H1 (cell line): Measurements from ENCODE around the gene ANKS1B. TPM values are rescaled to one million over a fixed set of nuclear protein-coding genes. Genes with fewer than 3 reads are reported as not detected.

Experiments
- CTCF ChIA-PET: fragments of 300-600 bp; sonication (Branson Sonifier 250); formaldehyde crosslinking; loops from one replicate; lab custom pipeline; 2021; ENCODE audit not compliant: partially characterized antibody; lab: Charles Lee
- POLR2A ChIA-PET: fragments of 300-600 bp; sonication (Branson Sonifier 250); formaldehyde crosslinking; loops from one replicate; lab custom pipeline; 2021; ENCODE audit warnings: inconsistent platforms; ENCODE audit not compliant: partially characterized antibody; lab: Charles Lee
- DNase-seq, 2 experiments: peaks; one replicate each; pipeline versions ENCODE4 v3.0.0 to v3.0.0-alpha.2; 2010 to 2022; ENCODE audit warnings: low spot score in 2 of 2, low read depth in 1 of 2, mixed read lengths in 1 of 2
- FAIRE-seq: peaks from 2 replicates; lab custom pipeline; 2011; peaks lifted over from hg19 to GRCh38; lab: Jason Lieb, UNC
- H2AFZ ChIP-seq: 2 replicates; pipeline ENCODE4 v1.8.1; 2012; ENCODE audit warnings: low read length, inconsistent platforms
- H2AK5ac ChIP-seq: 2 replicates; pipeline ENCODE4 v1.6.1; 2013; ENCODE audit warnings: low read depth, low read length
- H2BK120ac ChIP-seq: replicated peaks from 2 replicates; pipeline ENCODE3; 2013; ENCODE audit warnings: low read depth, low read length, inconsistent platforms
- H2BK12ac ChIP-seq: 2 replicates; pipeline ENCODE4 v1.6.1; 2013; ENCODE audit warnings: low read depth, low read length
- H2BK15ac ChIP-seq: 2 replicates; pipeline ENCODE4 v1.6.1; 2013; ENCODE audit warnings: low read length
- H2BK20ac ChIP-seq: 2 replicates; pipeline ENCODE4 v1.6.1; 2013; ENCODE audit warnings: low read length
- H2BK5ac ChIP-seq: 2 replicates; pipeline ENCODE4 v1.6.1; 2013; ENCODE audit warnings: low read depth, low read length
- H3K14ac ChIP-seq: 2 replicates; pipeline ENCODE4 v1.6.1; 2013; ENCODE audit warnings: inconsistent platforms; ENCODE audit not compliant: insufficient read length
- H3K18ac ChIP-seq: 2 replicates; pipeline ENCODE4 v1.6.1; 2013; ENCODE audit warnings: low read length; ENCODE audit errors: extremely low read depth
- H3K23ac ChIP-seq: 2 replicates; pipeline ENCODE4 v1.6.1; 2013; ENCODE audit warnings: inconsistent platforms; ENCODE audit not compliant: insufficient read length
- H3K23me2 ChIP-seq: 2 replicates; pipeline ENCODE4 v1.6.1; 2013; ENCODE audit warnings: low read depth, low read length
- H3K27ac ChIP-seq: 2 replicates; pipeline ENCODE4 v1.6.1; 2011; ENCODE audit warnings: low read depth, low read length, inconsistent platforms
- H3K27me3 ChIP-seq, 4 experiments: replicated peaks in 1 of 4; 1 replicate in 1 of 4; 2 replicates in 3 of 4; pipeline versions ENCODE4 v1.6.1 to v1.8.1; 2011 to 2013; ENCODE audit warnings: low read length in 3 of 4, mild to moderate bottlenecking in 3 of 4, inconsistent platforms in 2 of 4, mixed read lengths in 2 of 4, moderate library complexity in 1 of 4; ENCODE audit not compliant: control insufficient read depth in 3 of 4, insufficient read depth in 3 of 4; ENCODE audit errors: extremely low read depth in 1 of 4
- H3K36me3 ChIP-seq, 4 experiments: 2 replicates each; pipeline versions ENCODE4 v1.6.1 to v1.8.1; 2011 to 2013; ENCODE audit warnings: mild to moderate bottlenecking in 4 of 4, low read length in 3 of 4, moderate library complexity in 2 of 4, control low read depth in 1 of 4, inconsistent platforms in 1 of 4; ENCODE audit not compliant: insufficient read depth in 4 of 4, control insufficient read depth in 2 of 4
- H3K4ac ChIP-seq: replicated peaks from 2 replicates; pipeline ENCODE3; 2013; ENCODE audit warnings: low read length, low read depth, mixed read lengths, inconsistent platforms; ENCODE audit not compliant: insufficient read length
- H3K4me1 ChIP-seq, 4 experiments: replicated peaks in 1 of 4; 1 replicate in 1 of 4; 2 replicates in 3 of 4; pipeline versions ENCODE4 v1.6.1 to v1.8.1; 2011 to 2013; ENCODE audit warnings: low read length in 3 of 4, inconsistent platforms in 2 of 4, mixed read lengths in 1 of 4; ENCODE audit not compliant: insufficient read depth in 4 of 4, control insufficient read depth in 3 of 4
- H3K4me2 ChIP-seq, 2 experiments: 2 replicates each; pipeline versions ENCODE4 v1.6.1 to v1.8.1; 2011 to 2013; ENCODE audit warnings: low read depth in 2 of 2, low read length in 2 of 2, control low read depth in 1 of 2, inconsistent platforms in 1 of 2, mild to moderate bottlenecking in 1 of 2; ENCODE audit not compliant: insufficient read depth in 1 of 2
- H3K4me3 ChIP-seq, 4 experiments: fragments of 200-600, 300-600 bp in 1 of 4; sonication (generic), shearing (Covaris generic), sonication (Bioruptor Twin) in 1 of 4; 2 replicates each; pipeline versions ENCODE4 v1.5.1 to v1.8.1; 2011 to 2016; ENCODE audit warnings: low read length in 4 of 4, low read depth in 3 of 4, control low read depth in 2 of 4, inconsistent platforms in 2 of 4, mild to moderate bottlenecking in 2 of 4, mixed read lengths in 1 of 4, moderate library complexity in 1 of 4; ENCODE audit not compliant: insufficient read depth in 2 of 4; ENCODE audit errors: extremely low read depth in 1 of 4
- H3K56ac ChIP-seq: replicated peaks from 2 replicates; pipeline ENCODE3; 2013; ENCODE audit warnings: low read depth, mild to moderate bottlenecking, mixed read lengths, low read length, inconsistent platforms; ENCODE audit not compliant: insufficient read length
- H3K79me1 ChIP-seq: 2 replicates; pipeline ENCODE4 v1.6.1; 2013; ENCODE audit warnings: low read depth, low read length, control low read depth
- H3K79me2 ChIP-seq, 2 experiments: 2 replicates each; pipeline versions ENCODE4 v1.6.1 to v1.8.1; 2012 to 2013; ENCODE audit warnings: low read length in 2 of 2, mild to moderate bottlenecking in 2 of 2, inconsistent platforms in 1 of 2; ENCODE audit not compliant: insufficient read depth in 2 of 2, control insufficient read depth in 1 of 2
- H3K9ac ChIP-seq, 4 experiments: replicated peaks in 1 of 4; 1 replicate in 1 of 4; 2 replicates in 3 of 4; pipeline versions ENCODE4 v1.6.1 to v1.8.1; 2011 to 2013; ENCODE audit warnings: low read depth in 3 of 4, low read length in 3 of 4, control low read depth in 2 of 4, mild to moderate bottlenecking in 2 of 4, moderate library complexity in 2 of 4, inconsistent platforms in 1 of 4; ENCODE audit errors: extremely low read depth in 1 of 4
- H3K9me3 ChIP-seq, 2 experiments: 2 replicates each; pipeline versions ENCODE4 v1.6.1 to v1.8.1; 2012 to 2013; ENCODE audit warnings: mild to moderate bottlenecking in 2 of 2, moderate library complexity in 2 of 2, control low read depth in 1 of 2, inconsistent platforms in 1 of 2, low read depth in 1 of 2, low read length in 1 of 2, mixed read lengths in 1 of 2; ENCODE audit not compliant: insufficient read depth in 2 of 2
- H4K20me1 ChIP-seq, 2 experiments: replicated peaks in 1 of 2; 2 replicates each; pipeline versions ENCODE3 to v1.8.1; 2011 to 2013; ENCODE audit warnings: inconsistent platforms in 2 of 2, low read length in 2 of 2, mild to moderate bottlenecking in 1 of 2; ENCODE audit not compliant: insufficient read depth in 2 of 2, control insufficient read depth in 1 of 2
- H4K5ac ChIP-seq: 2 replicates; pipeline ENCODE4 v1.6.1; 2013; ENCODE audit warnings: low read length, low read depth, mixed read lengths, inconsistent platforms; ENCODE audit not compliant: insufficient read length
- H4K8ac ChIP-seq: 2 replicates; pipeline ENCODE4 v1.8.0; 2013; ENCODE audit warnings: mild to moderate bottlenecking, moderate library complexity, low read length, inconsistent platforms; ENCODE audit not compliant: insufficient read depth; ENCODE audit errors: extremely low read depth
- H4K91ac ChIP-seq: replicated peaks from 2 replicates; pipeline ENCODE3; 2013; ENCODE audit warnings: low read length, mixed read lengths, inconsistent platforms; ENCODE audit not compliant: insufficient read length
- HDAC2 ChIP-seq, 2 experiments: fragments of 300-600 bp in 1 of 2; sonication (generic) in 1 of 2; IDR thresholded peaks; 2 replicates each; pipeline ENCODE4 v1.6.1; 2011 to 2012; ENCODE audit warnings: low read depth in 2 of 2, low read length in 2 of 2, mild to moderate bottlenecking in 2 of 2, moderate library complexity in 2 of 2, borderline replicate concordance in 1 of 2, inconsistent platforms in 1 of 2
- JUN ChIP-seq: IDR thresholded peaks from 2 replicates; pipeline ENCODE4 v1.6.1; 2011; ENCODE audit warnings: low read depth, mild to moderate bottlenecking, improper control_type of control experiment, low read length
- KDM5A ChIP-seq: fragments of 200-600 bp; IDR thresholded peaks from 2 replicates; pipeline ENCODE4 v1.7.1; 2012; ENCODE audit warnings: mild to moderate bottlenecking, low read length, inconsistent platforms, mixed read lengths
- NANOG ChIP-seq: IDR thresholded peaks from 2 replicates; pipeline ENCODE4 v1.6.1; 2011; ENCODE audit warnings: low read length, low read depth, mild to moderate bottlenecking, inconsistent platforms; ENCODE audit not compliant: insufficient read depth, poor library complexity, severe bottlenecking
- POLR2AphosphoS5 ChIP-seq: IDR thresholded peaks from 2 replicates; pipeline ENCODE4 v1.6.1; 2011; ENCODE audit warnings: low read depth, low read length
- SAP30 ChIP-seq: fragments of 300-600 bp; sonication (generic); IDR thresholded peaks from 2 replicates; pipeline ENCODE4 v1.7.1; 2012; ENCODE audit warnings: low read length, moderate library complexity, mild to moderate bottlenecking, inconsistent platforms; ENCODE audit not compliant: insufficient read depth, insufficient replicate concordance
- SIN3A ChIP-seq, 2 experiments: IDR thresholded peaks in 1 of 2; conservative IDR thresholded peaks in 1 of 2; 2 replicates each; pipeline ENCODE4 v1.6.1; 2011 to 2012; ENCODE audit warnings: low read length in 2 of 2, improper control_type of control experiment in 1 of 2, low read depth in 1 of 2, mild to moderate bottlenecking in 1 of 2
- SP2 ChIP-seq: IDR thresholded peaks from 2 replicates; pipeline ENCODE4 v1.6.1; 2012; ENCODE audit warnings: mild to moderate bottlenecking, low read length, inconsistent platforms
- TAF1 ChIP-seq: IDR thresholded peaks from 2 replicates; pipeline ENCODE4 v1.6.1; 2011; ENCODE audit warnings: mild to moderate bottlenecking, low read depth, low read length
- WGBS, 2 experiments: shearing (Covaris generic) in 1 of 2; methylation state at CpG; one replicate each; pipeline versions ENCODE4 v1.1.6 to v1.1.7; 2013 to 2015; ENCODE audit warnings: low lambda C conversion rate in 2 of 2, mixed read lengths in 2 of 2, inconsistent platforms in 1 of 2, low coverage in 1 of 2, missing lambda C conversion rate in 1 of 2; ENCODE audit not compliant: insufficient replicate concordance in 2 of 2, insufficient coverage in 1 of 2, insufficient read length in 1 of 2; ENCODE audit errors: extremely low coverage in 1 of 2, missing lambda C conversion rate in 1 of 2; 5-methylcytosine and 5-hydroxymethylcytosine counted together
- polyA plus RNA-seq, 7 experiments: library from polyadenylated mRNA; depleted of rRNA in 3 of 7; stranded (reverse) in 5 of 7; unstranded in 2 of 7; fragments of >200 nt in 5 of 7; fragments of 200-250 nt in 2 of 7; gene quantifications; 1 replicate in 5 of 7; 2 replicates in 1 of 7; 4 replicates in 1 of 7; pipeline versions ENCODE4 v1.2.1 to v1.2.3, GENCODE V29; 2011 to 2013; ENCODE audit warnings: missing spikeins in 2 of 7, mixed read lengths in 2 of 7
- total RNA-seq: library from RNA; stranded (reverse); fragmentation: NEBNext Ultra II Directional; extraction: Animal tissue kit (Norgen Biotek cat#: 25700); gene quantifications from 2 replicates; pipeline ENCODE4 v1.2.1, GENCODE V29; 2021
- TF ChIP-seq, protein P1 (sequence below), 3 experiments: IDR thresholded peaks; 1 replicate in 2 of 3; 2 replicates in 1 of 3; pipeline versions ENCODE4 v1.5.1 to v1.6.1; 2011; ENCODE audit warnings: low read length in 3 of 3, mild to moderate bottlenecking in 3 of 3, inconsistent platforms in 2 of 3, low read depth in 1 of 3, moderate library complexity in 1 of 3; ENCODE audit not compliant: insufficient read depth in 1 of 3; ENCODE audit errors: control extremely low read depth in 1 of 3

Gene ANKS1B
- total and polyA plus RNA-seq, 2 of the 8 experiments (the other 6 are each of a cell fraction or from before 2014, with no cell fraction given): 2.7 to 6.1 TPM

DNA sequence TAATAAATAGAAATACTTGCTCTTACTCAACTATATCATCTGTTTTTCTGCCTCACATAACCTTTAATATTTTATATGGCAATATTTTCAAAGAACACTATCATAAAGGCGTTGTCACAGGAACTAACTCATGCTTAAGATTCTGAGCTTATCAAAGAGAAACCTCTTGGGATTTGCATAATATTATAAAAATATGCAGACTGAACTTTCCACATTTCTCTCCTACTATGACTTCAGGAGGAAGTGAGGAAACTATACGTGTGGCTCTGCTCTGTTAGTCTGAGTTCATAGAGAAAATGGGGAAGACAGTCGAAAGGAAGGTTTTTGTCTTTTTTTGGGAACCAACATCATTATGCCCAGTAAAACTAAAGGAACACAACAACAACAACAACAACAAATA lies 212.5 kb downstream of the ANKS1B start:
- Histone ChIP-seq H3K4me1 (no peaks in the 10 kb centered on the region), H2AK5ac (no peak overlapping the region), H4K8ac (no peak overlapping the region), H4K91ac (no peak overlapping the region), H2AFZ (no peak overlapping the region), H4K5ac (no peak overlapping the region), H2BK12ac (no peak overlapping the region), H3K79me2 (no peaks in the 10 kb centered on the region), H3K23ac (no peak overlapping the region), H2BK5ac (no peak overlapping the region), H3K56ac (no peak overlapping the region), H3K9ac (no peak overlapping the region), H3K79me1 (no peaks in the 10 kb centered on the region), H3K27ac (no peak overlapping the region), H3K27me3 (no peaks in the 10 kb centered on the region), H3K4me2 (no peak overlapping the region), H2BK15ac (no peak overlapping the region), H3K9me3 (no peaks in the 10 kb centered on the region), H3K14ac (no peak overlapping the region), H2BK20ac (no peak overlapping the region), H2BK120ac (no peak overlapping the region), H3K18ac (no peak overlapping the region), H4K20me1 (no peaks in the 10 kb centered on the region), H3K23me2 (no peaks in the 10 kb centered on the region), H3K36me3 (no peaks in the 10 kb centered on the region), H3K4me3 (no peak overlapping the region), H3K4ac (no peak overlapping the region)
- ChIA-PET POLR2A (no interaction called here), CTCF (no interaction called here)
- WGBS, 2 experiments: 91% methylated on average over 3 of the region's 3 CpGs; no CpG with 5 or more reads in 1 of the 2 experiments
- no peak for TF ChIP-seq SIN3A (conservative IDR thresholded peaks at IDR 0.05 in 1 of 2, IDR thresholded peaks at IDR 0.05 in 1 of 2; ENCODE audit: low read depth in 1 of 2, low read length in 2 of 2)
- TF ChIP-seq SAP30: no peak
- no peak for TF ChIP-seq KDM5A
- TF ChIP-seq, protein P1, sequence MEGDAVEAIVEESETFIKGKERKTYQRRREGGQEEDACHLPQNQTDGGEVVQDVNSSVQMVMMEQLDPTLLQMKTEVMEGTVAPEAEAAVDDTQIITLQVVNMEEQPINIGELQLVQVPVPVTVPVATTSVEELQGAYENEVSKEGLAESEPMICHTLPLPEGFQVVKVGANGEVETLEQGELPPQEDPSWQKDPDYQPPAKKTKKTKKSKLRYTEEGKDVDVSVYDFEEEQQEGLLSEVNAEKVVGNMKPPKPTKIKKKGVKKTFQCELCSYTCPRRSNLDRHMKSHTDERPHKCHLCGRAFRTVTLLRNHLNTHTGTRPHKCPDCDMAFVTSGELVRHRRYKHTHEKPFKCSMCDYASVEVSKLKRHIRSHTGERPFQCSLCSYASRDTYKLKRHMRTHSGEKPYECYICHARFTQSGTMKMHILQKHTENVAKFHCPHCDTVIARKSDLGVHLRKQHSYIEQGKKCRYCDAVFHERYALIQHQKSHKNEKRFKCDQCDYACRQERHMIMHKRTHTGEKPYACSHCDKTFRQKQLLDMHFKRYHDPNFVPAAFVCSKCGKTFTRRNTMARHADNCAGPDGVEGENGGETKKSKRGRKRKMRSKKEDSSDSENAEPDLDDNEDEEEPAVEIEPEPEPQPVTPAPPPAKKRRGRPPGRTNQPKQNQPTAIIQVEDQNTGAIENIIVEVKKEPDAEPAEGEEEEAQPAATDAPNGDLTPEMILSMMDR (IDR thresholded peaks at IDR 0.05; ENCODE audit: control extremely low read depth in 1 of 3, insufficient read depth in 1 of 3, low read depth in 1 of 3, low read length in 3 of 3): no peak
- TF ChIP-seq NANOG: no peak
- TF ChIP-seq JUN: no peak
- no peak for TF ChIP-seq POLR2AphosphoS5
- TF ChIP-seq TAF1: no peak
- TF ChIP-seq HDAC2 (IDR thresholded peaks at IDR 0.05; ENCODE audit: borderline replicate concordance in 1 of 2, low read depth in 2 of 2, low read length in 2 of 2): no peak
- TF ChIP-seq SP2: no peak
- DNase-seq (no peak), FAIRE-seq (no peak)
